Renal cortical epithelial cell (primary cell): ENCODE measurements around the gene GPNMB. TPM values are rescaled to one million over a fixed set of nuclear protein-coding genes. Genes with fewer than 3 reads are reported as not detected.

Experiments
- DNase-seq: peaks from one replicate; pipeline ENCODE4 v3.0.0-alpha.2; 2011; ENCODE audit warnings: low read depth
- total RNA-seq: library from RNA; depleted of rRNA; stranded (reverse); fragments of >200 nt; gene quantifications from 2 replicates; pipeline ENCODE4 v1.2.3, GENCODE V29; 2014

GPNMB gene
- total RNA-seq, 1 donor from 2014 or later, result 120 TPM

DNA sequence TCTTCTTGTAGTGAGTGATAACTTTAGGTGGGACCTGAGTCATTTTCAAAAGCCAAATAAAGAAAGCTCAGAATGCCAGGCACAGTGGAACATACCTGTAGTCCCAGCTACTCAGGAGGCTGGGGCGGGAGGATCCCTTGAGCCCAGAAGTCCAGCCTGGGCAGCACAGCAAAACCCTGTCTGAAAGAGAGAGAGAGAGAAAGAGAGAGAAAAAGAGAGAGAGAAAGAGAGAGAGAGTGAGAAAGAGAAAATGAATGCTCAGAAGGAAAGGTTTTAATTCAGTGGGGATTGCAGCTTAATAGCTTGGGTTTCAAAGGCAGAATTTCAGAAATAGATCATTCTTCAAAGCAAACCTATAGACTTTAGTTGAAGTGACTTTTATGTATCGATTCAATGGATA is 25.7 kb downstream of the GPNMB start:
- DNase-seq, result no peak

GRCh38 chr7:23273141-23273599 is 26.6 kb downstream of the GPNMB start:
- peak; percentile 85 for DNase-seq

DNA sequence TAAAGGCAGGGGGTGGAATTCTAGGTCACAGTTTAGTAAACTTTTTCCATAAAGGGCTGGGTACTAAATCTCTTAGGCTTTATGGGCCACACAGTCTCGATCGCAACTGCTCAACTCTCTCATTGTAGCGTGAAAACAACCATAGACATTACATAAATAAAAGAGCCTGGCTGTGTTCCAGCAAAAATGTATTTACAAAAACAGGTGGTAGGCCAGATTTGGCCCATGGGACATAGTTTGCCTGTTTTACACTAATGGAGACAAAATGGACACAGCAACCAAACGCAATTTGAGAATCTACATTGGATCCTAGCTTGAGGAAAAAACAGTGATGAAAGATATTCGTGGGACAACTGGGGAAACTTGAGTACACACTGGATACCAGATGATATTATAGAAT is 29.3 kb downstream of the GPNMB start:
- no peak for DNase-seq

DNA sequence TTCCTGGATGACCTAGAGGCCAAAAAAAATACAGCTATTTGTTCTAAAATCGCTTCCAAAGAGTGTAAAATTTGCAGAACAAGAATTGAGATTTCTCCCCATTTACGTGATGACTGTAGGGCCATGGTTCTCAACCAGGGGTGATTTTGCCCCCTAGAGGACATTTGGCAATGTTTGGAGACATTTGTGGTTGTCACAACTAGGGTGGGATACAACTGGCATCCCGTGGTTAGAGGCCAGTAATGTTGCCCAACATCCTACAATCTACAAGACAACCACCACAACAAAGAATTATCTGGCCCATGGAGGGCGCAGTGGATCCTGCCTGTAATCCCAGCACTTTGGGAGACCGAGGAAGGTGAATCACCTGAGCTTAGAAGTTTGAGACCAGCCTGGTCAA is 29.8 kb downstream of the GPNMB start:
- DNase-seq, result no peak

- DNase-seq, result no peak
These were observed 30.4 kb downstream of the GPNMB start for GRCh38 chr7:23276947-23277346.

- peak; percentile 70 for DNase-seq
These were observed 30.9 kb downstream of the GPNMB start for GRCh38 chr7:23277359-23277989.

GRCh38 chr7:23279819-23280525 is 33.4 kb downstream of the GPNMB start:
- DNase-seq, result no peak

- DNase-seq, result no peak
These were observed 36.5 kb downstream of the GPNMB start for GRCh38 chr7:23283086-23283485.

DNA sequence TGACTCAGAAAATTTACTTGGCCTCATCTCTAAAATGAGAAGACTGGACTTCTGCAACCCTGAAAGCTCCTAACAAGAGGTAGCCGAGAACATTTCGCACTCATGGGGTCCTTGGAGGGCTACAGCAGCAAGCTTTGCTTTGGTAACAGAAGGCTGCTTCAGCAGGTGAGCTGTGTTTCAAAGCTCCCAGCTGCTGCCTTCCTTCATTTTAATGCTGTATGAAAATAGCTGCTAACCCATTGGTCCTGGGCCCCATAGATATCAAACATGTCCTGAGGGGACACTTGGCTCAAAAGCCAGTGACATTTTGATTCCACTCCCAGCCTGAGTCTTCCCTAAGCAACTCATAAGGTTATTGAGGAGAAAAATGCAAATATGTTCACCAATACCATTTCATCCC is 38.3 kb downstream of the GPNMB start:
- no peak for DNase-seq

GRCh38 chr7:23285657-23286646 is 39.4 kb downstream of the GPNMB start:
- no peak for DNase-seq

- no peak for DNase-seq
These were observed 41.0 kb downstream of the GPNMB start for GRCh38 chr7:23287612-23288011.

DNA sequence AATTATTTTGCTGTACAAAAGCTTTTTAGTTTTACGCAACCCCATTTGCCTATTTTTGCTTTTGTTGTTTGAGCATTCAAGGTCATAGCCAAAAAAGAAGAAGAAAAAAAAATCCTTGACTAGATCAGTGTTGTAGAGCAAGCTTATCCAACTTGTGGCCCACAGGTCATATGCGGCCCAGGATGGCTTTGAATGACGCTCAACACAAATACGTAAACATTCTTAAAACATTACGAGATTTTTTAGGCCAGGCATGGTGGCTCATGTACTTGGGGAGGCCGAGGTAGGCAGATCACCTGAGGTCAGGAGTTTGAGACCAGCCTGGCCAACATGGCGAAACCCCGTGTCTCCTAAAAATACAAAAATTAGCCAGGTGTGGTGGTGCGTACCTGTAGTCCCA is 44.4 kb downstream of the GPNMB start:
- DNase-seq, result no peak

DNA sequence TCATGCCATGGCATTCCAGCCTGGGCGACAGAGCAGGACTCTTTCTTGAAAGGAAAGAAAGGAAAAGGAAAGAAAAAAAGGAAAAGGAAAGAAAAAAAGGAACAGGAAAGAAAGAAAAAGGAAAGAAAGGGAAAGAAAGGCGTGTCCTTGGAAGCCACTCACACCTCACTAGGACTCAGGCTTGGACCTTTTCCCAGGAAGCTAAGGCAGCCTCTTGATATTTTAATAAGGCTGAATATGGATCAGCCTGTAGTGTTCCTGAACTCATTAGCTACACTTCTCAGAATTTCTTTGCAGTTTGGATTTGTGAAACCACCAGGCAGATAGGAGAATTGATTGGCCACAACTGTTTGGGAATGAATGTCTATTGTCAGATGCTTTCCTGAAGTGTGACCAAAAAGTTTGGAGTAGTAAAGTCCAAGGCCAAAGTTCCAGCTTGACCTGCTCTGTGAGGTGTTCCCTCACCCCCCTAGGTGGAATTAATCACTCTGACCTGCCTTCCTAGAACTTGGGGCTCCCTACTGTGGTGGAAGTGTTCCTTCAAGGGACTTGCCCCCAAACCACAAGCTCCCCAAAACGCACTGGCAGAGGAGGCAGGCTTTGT is 45.5 kb downstream of the GPNMB start:
- DNase-seq, result no peak

GRCh38 chr7:23292623-23293022 is 46.0 kb downstream of the GPNMB start:
- no peak for DNase-seq

- DNase-seq, result no peak
These were observed 47.0 kb downstream of the GPNMB start for GRCh38 chr7:23293500-23294073.

DNA sequence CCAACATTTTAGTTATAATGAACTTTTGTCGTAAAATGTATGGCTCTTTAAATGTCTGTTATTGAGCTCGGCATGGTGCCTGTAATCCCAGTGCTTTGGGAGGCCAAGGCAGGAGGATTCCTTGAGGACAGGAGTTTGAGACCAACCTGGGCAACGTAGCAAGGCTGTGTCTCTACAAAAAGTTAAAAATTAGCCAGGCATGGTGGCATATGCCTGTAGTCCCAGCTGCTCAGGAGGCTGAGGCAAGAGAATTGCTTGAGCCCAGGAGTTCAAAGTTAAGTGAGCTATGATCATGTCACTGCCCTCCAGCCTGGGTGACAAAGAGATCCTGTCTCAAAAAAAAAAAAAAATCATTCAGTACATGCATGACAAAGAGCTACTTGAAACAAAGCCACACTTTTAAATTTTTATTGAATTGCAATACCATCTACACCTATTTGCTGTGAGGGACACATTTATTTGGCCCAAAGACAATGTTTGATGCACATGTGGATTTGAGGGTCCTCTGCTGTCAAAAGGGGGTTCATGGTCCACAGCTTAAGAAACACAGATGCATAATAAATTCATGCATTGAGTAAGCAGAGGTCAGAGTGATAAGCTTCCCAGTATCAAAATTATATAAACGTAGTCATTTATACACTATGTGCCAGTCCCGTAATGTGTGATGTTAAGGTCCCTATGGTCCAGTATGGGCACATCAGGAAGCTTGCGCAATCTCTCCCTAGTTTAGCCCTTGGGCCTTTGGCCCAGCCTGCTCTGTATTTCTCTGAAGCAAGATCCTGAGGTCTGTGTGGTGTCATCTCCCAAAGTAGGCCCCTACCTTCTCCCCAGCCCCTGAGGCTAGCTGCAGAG is 48.2 kb downstream of the GPNMB start:
- no peak for DNase-seq

DNA sequence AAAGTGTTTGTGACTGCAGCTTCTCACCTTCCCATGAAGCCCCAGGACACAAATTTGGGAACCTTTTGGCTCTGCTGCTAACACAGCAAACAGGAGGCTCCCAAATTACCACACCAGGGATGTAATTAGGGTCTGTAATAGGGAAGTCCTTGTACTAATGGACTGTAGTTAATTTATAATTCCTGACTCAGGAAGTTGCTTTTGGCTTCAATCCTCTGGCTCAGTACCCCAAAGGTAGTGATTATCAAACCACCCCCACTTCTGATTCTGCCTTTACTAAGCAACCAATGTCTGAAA is 48.8 kb downstream of the GPNMB start:
- peak; percentile 41 for DNase-seq

GRCh38 chr7:23298141-23298881 is 51.7 kb downstream of the GPNMB start:
- peak; percentile 50 for DNase-seq

DNA sequence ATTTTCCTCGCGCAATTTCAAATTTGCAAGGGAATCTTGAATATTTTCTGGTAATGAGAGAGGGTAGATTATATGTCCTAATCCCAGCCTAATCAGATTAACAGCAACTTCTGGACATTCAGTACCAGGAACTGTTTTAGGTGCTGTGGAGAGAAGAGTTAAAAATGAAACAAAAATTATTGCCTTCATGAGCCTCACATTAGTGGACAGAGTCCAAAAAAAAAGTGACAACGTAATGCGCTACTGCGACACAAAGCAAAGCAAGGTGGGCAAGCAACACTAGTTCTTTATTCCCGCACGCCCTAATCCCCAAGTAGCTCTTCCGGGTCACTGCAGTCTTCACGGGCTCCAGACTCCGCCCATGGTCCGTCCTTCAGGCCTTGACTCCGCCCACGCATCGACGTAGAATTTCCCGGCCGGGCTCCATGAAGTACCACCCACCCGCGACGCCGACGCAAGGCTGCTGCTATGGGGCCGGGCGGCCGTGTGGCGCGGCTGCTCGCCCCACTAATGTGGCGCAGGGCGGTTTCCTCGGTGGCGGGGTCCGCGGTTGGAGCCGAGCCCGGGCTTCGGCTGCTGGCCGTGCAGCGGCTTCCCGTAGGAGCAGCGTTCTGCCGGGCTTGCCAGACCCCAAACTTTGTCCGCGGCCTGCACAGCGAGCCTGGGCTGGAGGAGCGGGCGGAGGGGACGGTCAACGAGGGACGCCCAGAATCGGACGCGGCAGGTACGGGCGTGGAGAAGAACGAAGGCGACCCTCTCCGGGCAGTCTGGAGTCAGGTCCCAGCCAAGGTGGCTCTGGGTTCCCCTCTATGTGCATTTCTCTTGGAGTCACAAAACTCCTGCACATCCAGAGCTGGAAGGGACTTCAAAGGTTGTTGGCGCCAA is 52.6 kb downstream of the GPNMB start, which contains the start of gene MALSU1:
Gene MALSU1, plus strand, starts transcription at position 455 of the 885 bp plus-strand sequence. Its CDS starts 14 bp downstream, at position 469.
- DNase-seq, result peak; percentile 93
